HG02870 (cell line): Measurements from ENCODE around the gene OR1E1.
"Not testable (repeated sequence)": the region's sequence is repeated elsewhere in the genome, so short reads cannot be mapped to it uniquely, and the experiment has no call there.

Experiments
- ATAC-seq: cut with Tn5 transposase; IDR thresholded peaks from one replicate; pipeline ENCODE4 v1.9.1; 2021; ENCODE audit warnings: mild to moderate bottlenecking, moderate library complexity; ENCODE audit not compliant: unreplicated experiment

OR1E1 gene

GRCh38 chr17:3398310-3398709 is at the start of gene OR1E1:
Gene OR1E1, minus strand, starts transcription at chr17:3398410. Its CDS starts 0 bp downstream, at chr17:3398410.
- ATAC-seq = no peak

GRCh38 chr17:3447625-3448024 is 49.4 kb upstream of the OR1E1 start:
- no peak for ATAC-seq

- no peak for ATAC-seq
Measured at GRCh38 chr17:3440451-3440850, 42.2 kb upstream of the OR1E1 start.

- ATAC-seq = no peak
Measured at GRCh38 chr17:3438368-3438767, 40.2 kb upstream of the OR1E1 start.

GRCh38 chr17:3433741-3434140 is 35.5 kb upstream of the OR1E1 start, which contains the start of gene OR1E2:
Gene OR1E2, minus strand, starts transcription at chr17:3433841. Its CDS starts 0 bp downstream, at chr17:3433841.
- no peak for ATAC-seq

GRCh38 chr17:3433215-3433614 is 35.0 kb upstream of the OR1E1 start:
- ATAC-seq = not testable (repeated sequence)

GRCh38 chr17:3418222-3418621 is 20.0 kb upstream of the OR1E1 start:
- ATAC-seq = no peak

- ATAC-seq = no peak
Measured at GRCh38 chr17:3415610-3416009, 17.4 kb upstream of the OR1E1 start.

GRCh38 chr17:3412216-3412615 is 14.0 kb upstream of the OR1E1 start:
- ATAC-seq = not testable (repeated sequence)

GRCh38 chr17:3411070-3411469 is 12.9 kb upstream of the OR1E1 start, which contains the start of gene OR3A3:
Gene OR3A3, plus strand, starts transcription at chr17:3411370.
- ATAC-seq = no peak

GRCh38 chr17:3403856-3404255 is 5.6 kb upstream of the OR1E1 start:
- not testable (repeated sequence) for ATAC-seq

GRCh38 chr17:3401786-3402185 is 3.6 kb upstream of the OR1E1 start:
- ATAC-seq = no peak

GRCh38 chr17:3400055-3400454 is 1.8 kb upstream of the OR1E1 start:
- no peak for ATAC-seq

- not testable (repeated sequence) for ATAC-seq
Measured at GRCh38 chr17:3397801-3398200, 409 bp downstream of the OR1E1 start.

- ATAC-seq = no peak
Measured at GRCh38 chr17:3389791-3390190, 8.4 kb downstream of the OR1E1 start.

GRCh38 chr17:3385869-3386816 is 12.1 kb downstream of the OR1E1 start, which contains the start of gene OR3A2:
Gene OR3A2, minus strand, starts transcription at chr17:3386308.
- ATAC-seq = no peak

GRCh38 chr17:3381957-3382356 is 16.3 kb downstream of the OR1E1 start:
- no peak for ATAC-seq

GRCh38 chr17:3378321-3378720 is 19.9 kb downstream of the OR1E1 start:
- ATAC-seq = no peak

- not testable (repeated sequence) for ATAC-seq
Measured at GRCh38 chr17:3371167-3371566, 27.0 kb downstream of the OR1E1 start.
